Activated T-cell treated with anti-CD3 and anti-CD28 coated beads, Interleukin-2, amount 50 U/mL, for 4 hours (primary cell): ENCODE measurements around the gene MS4A1. TPM values are rescaled to one million over a fixed set of nuclear protein-coding genes. Genes with fewer than 3 reads are reported as not detected.
"Not testable (repeated sequence)": the region's sequence is repeated elsewhere in the genome, so short reads cannot be mapped to it uniquely, and the experiment has no call there.

ENCODE experiments used
- ATAC-seq, 2 donors: fragments of 200-7000 bp; cut with Tn5 transposase; one replicate each; pipeline ENCODE4 v1.10.0; 2021
- DNase-seq: peaks from one replicate; pipeline ENCODE4 v3.0.0-alpha.2; 2020
- H3K27me3 Mint-ChIP-seq: one replicate; pipeline ENCODE4 v1.8.0; 2021; ENCODE audit warnings: low read depth, mixed read lengths
- H3K36me3 Mint-ChIP-seq: one replicate; pipeline ENCODE4 v1.8.0; 2022; ENCODE audit warnings: mixed read lengths; ENCODE audit not compliant: insufficient read depth
- H3K4me1 Mint-ChIP-seq: one replicate; pipeline ENCODE4 v1.8.0; 2021; ENCODE audit warnings: low read depth, mixed read lengths
- H3K4me3 Mint-ChIP-seq: one replicate; pipeline ENCODE4 v1.8.0; 2021; ENCODE audit warnings: mild to moderate bottlenecking, moderate library complexity, mixed read lengths
- H3K9me3 Mint-ChIP-seq: one replicate; pipeline ENCODE4 v1.8.0; 2021; ENCODE audit warnings: mixed read lengths
- total RNA-seq, 3 donors: library from RNA; stranded (reverse); gene quantifications; one replicate each; pipeline ENCODE4 v1.2.1, GENCODE V29; 2021

Gene MS4A1
- total RNA-seq, 3 donors from 2014 or later = 0.94 to 5.5 (median 1.4) TPM

DNA sequence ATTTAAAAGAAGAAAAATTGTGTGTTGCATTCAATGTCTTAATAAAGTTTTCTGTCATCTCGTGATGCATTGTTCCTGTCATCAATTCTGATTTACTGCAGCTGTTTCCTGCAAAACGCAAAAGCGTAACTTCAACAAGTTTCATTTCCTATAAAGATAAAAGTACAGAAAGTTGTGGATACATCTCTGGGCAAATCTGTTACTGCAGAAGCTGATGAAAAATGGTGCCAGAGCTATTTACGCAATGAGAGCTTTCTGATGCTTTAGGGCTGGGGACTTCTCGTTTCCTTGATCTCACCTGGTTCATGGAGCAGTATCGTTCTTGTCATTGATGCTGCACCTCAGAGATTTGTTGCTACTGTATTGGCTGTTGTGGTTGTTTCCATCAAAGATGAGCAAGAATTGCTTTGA, 21.4 kb downstream of the MS4A1 start:
- H3K4me1 Mint-ChIP-seq = peaks cover 2% of the 10 kb centered on the region
- no peak overlapping the region for H3K4me3 Mint-ChIP-seq
- DNase-seq = no peak
- peaks cover 3% of the 10 kb centered on the region for H3K27me3 Mint-ChIP-seq
- peaks cover 3% of the 10 kb centered on the region for H3K36me3 Mint-ChIP-seq
- no peak for ATAC-seq
- H3K9me3 Mint-ChIP-seq = no peaks in the 10 kb centered on the region

- no peak for DNase-seq
Observed at GRCh38 chr11:60482361-60482760, 26.7 kb downstream of the MS4A1 start.

DNA sequence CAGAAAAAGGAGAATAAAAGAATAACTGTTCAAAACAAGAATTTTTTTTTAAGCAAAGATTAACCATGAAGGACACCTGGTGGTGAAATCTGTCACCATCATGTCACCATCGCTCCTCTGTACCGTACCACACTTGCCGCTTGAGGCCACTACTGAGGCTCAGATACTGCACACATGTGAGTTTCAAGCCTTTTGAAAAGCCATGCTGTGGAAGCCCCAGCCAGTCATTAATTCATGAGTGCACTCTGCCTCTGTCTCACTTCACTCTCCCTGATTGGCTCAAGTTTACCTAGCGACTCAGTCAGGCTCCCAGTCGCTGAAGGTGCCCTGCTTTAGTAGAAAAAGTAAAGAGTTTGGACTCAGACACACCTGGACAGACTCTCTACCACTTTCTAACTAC, 30.3 kb downstream of the MS4A1 start:
- DNase-seq = no peak
- no peak for ATAC-seq
- H3K9me3 Mint-ChIP-seq = no peaks in the 10 kb centered on the region
- H3K36me3 Mint-ChIP-seq = no peaks in the 10 kb centered on the region
- peaks cover 5% of the 10 kb centered on the region for H3K4me1 Mint-ChIP-seq
- H3K27me3 Mint-ChIP-seq = peaks cover 4% of the 10 kb centered on the region
- H3K4me3 Mint-ChIP-seq = no peak overlapping the region

More at GRCh38 chr11:60482361-60482760, 26.7 kb downstream of the MS4A1 start:
- Mint-ChIP-seq H3K9me3 (no peaks in the 10 kb centered on the region), H3K4me3 (no peak overlapping the region), H3K36me3 (no peaks in the 10 kb centered on the region), H3K27me3 (no peaks in the 10 kb centered on the region), H3K4me1 (peaks cover 5% of the 10 kb centered on the region)
- ATAC-seq = no peak

GRCh38 chr11:60492488-60493009, 36.9 kb downstream of the MS4A1 start, which contains the start of gene MS4A12:
TSS of gene MS4A12 (plus strand) at chr11:60492778. CDS start at chr11:60497319, 4,541 bp downstream.
- ATAC-seq (no peak), DNase-seq (no peak)
- Mint-ChIP-seq H3K36me3 (no peaks in the 10 kb centered on the region), H3K4me1 (no peaks in the 10 kb centered on the region), H3K27me3 (peaks cover 23% of the 10 kb centered on the region), H3K4me3 (no peak within 1 kb of the TSS), H3K9me3 (no peaks in the 10 kb centered on the region)

- ATAC-seq (no peak), DNase-seq (no peak)
- no peaks in the 10 kb centered on the region for H3K9me3 Mint-ChIP-seq
- H3K4me3 Mint-ChIP-seq = no peak overlapping the region
- no peaks in the 10 kb centered on the region for H3K4me1 Mint-ChIP-seq
- no peaks in the 10 kb centered on the region for H3K36me3 Mint-ChIP-seq
- H3K27me3 Mint-ChIP-seq = peaks cover 27% of the 10 kb centered on the region
Observed at GRCh38 chr11:60493454-60493853, 37.8 kb downstream of the MS4A1 start.

DNA sequence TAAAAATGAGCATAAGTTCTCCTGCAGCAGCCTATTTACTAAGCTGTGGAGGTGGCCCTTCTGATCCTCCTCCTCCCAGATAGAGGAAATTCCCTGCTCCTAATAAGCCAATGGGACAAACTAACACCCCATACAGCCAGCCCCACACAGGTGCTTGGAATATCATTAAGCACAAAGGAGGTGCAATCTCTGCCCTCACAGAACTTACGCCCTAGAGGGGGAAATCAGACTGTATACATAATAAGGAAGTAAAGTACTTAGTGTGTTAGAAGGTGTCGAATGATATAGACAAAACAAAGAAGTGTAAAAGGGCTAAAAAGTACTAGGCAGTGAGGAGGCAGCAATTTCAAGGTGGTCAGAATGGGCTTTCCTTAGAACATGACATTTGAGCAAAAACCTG, 42.8 kb downstream of the MS4A1 start:
- Mint-ChIP-seq H3K9me3 (no peaks in the 10 kb centered on the region), H3K36me3 (no peaks in the 10 kb centered on the region), H3K4me3 (no peak overlapping the region), H3K4me1 (peaks cover 3% of the 10 kb centered on the region), H3K27me3 (peaks cover 23% of the 10 kb centered on the region)
- ATAC-seq = no peak
- DNase-seq = no peak

- peaks cover 3% of the 10 kb centered on the region for H3K4me1 Mint-ChIP-seq
- ATAC-seq = peak in 1 of 2 donors; percentile 46
- DNase-seq = no peak
- H3K27me3 Mint-ChIP-seq = peaks cover 23% of the 10 kb centered on the region
- H3K36me3 Mint-ChIP-seq = no peaks in the 10 kb centered on the region
- no peaks in the 10 kb centered on the region for H3K9me3 Mint-ChIP-seq
- H3K4me3 Mint-ChIP-seq = no peak overlapping the region
Observed at GRCh38 chr11:60498853-60499252, 43.2 kb downstream of the MS4A1 start.

GRCh38 chr11:60500276-60500910, 44.7 kb downstream of the MS4A1 start:
- Mint-ChIP-seq H3K9me3 (no peaks in the 10 kb centered on the region), H3K4me1 (peaks cover 15% of the 10 kb centered on the region), H3K27me3 (peaks cover 20% of the 10 kb centered on the region), H3K4me3 (no peak overlapping the region), H3K36me3 (no peaks in the 10 kb centered on the region)
- no peak for DNase-seq
- ATAC-seq = no peak

DNA sequence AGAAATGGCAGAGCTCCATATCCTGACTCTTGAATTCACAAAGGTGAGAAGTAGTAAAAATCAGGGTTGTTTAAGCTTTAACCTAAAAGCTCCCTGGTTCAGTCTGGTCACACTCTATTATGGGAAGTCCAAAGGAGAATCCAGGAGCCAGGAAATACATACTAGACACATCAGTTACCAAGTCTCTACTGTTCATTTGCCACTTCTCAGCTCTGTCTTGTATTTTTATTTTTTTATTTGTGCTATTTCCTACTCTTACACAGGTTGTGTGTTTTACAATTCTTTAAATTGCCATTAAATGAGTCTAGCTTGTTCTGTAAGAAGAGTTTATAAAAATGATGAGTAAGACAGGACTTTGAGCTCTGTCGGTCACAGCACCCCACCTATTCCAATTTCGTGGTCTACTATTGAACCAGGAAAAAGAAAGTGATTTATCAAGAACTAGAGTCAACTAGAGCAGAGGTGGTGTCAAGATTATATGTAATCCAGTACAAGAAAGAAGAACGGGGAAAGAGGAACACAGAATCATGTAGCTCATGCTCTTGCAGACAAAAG, 46.7 kb downstream of the MS4A1 start:
- peaks cover 4% of the 10 kb centered on the region for H3K9me3 Mint-ChIP-seq
- H3K4me1 Mint-ChIP-seq = peaks cover 15% of the 10 kb centered on the region
- no peak overlapping the region for H3K4me3 Mint-ChIP-seq
- peaks cover 15% of the 10 kb centered on the region for H3K27me3 Mint-ChIP-seq
- no peaks in the 10 kb centered on the region for H3K36me3 Mint-ChIP-seq
- no peak for ATAC-seq
- DNase-seq = no peak

DNA sequence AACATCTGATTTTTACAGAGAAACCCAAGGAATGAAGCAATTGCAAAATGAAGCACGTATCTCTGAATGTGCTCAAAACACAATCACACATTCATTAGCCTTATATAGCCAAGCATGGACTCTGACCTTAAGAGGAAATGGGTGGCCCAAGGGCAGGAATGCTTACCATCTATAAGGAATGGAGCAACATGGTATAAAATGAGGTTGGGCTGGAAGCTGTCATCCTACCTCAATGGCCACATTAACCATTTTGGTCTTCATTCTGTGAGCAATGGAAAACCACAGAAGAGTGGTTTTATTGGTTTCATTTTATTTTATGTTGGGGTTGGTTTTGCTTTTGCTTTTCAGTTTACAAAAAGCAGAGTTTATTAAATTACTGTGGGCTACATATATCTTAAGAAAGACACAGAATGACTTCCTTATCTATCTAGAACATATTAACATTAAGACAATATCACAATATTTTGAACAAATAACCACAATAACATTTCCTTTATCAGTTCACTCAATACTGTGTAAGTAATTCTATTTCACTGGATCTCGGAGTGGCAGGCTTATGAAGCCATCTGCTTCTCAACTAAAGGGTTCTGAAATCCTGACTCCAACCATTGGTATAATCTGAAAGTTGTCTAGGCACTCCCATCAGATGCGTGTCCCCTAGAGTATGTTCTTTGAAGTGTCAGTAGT, 48.7 kb downstream of the MS4A1 start:
- peak; percentile 69 to 82 for ATAC-seq
- H3K4me1 Mint-ChIP-seq = peaks cover 13% of the 10 kb centered on the region
- H3K27me3 Mint-ChIP-seq = peaks cover 10% of the 10 kb centered on the region
- no peak overlapping the region for H3K4me3 Mint-ChIP-seq
- H3K36me3 Mint-ChIP-seq = no peaks in the 10 kb centered on the region
- peaks cover 4% of the 10 kb centered on the region for H3K9me3 Mint-ChIP-seq
- no peak for DNase-seq

- peaks cover 16% of the 10 kb centered on the region for H3K27me3 Mint-ChIP-seq
- ATAC-seq, DNase-seq, H3K36me3 Mint-ChIP-seq, H3K4me3 Mint-ChIP-seq, H3K4me1 Mint-ChIP-seq, H3K9me3 Mint-ChIP-seq: not testable (repeated sequence)
Observed at GRCh38 chr11:60509609-60510008, 54.0 kb downstream of the MS4A1 start.

GRCh38 chr11:60510209-60510608, 54.6 kb downstream of the MS4A1 start:
- H3K36me3 Mint-ChIP-seq, ATAC-seq, H3K4me3 Mint-ChIP-seq, H3K4me1 Mint-ChIP-seq, H3K9me3 Mint-ChIP-seq, DNase-seq: not testable (repeated sequence)
- peaks cover 18% of the 10 kb centered on the region for H3K27me3 Mint-ChIP-seq

GRCh38 chr11:60511393-60511792, 55.7 kb downstream of the MS4A1 start:
- Mint-ChIP-seq H3K9me3 (peaks cover 4% of the 10 kb centered on the region), H3K27me3 (peaks cover 26% of the 10 kb centered on the region), H3K4me1 (no peaks in the 10 kb centered on the region), H3K4me3 (no peak overlapping the region), H3K36me3 (no peaks in the 10 kb centered on the region)
- ATAC-seq (no peak), DNase-seq (no peak)

GRCh38 chr11:60512651-60513225, 57.1 kb downstream of the MS4A1 start:
- DNase-seq (no peak), ATAC-seq (no peak)
- peaks cover 21% of the 10 kb centered on the region for H3K27me3 Mint-ChIP-seq
- no peaks in the 10 kb centered on the region for H3K9me3 Mint-ChIP-seq
- H3K36me3 Mint-ChIP-seq = no peaks in the 10 kb centered on the region
- no peak overlapping the region for H3K4me3 Mint-ChIP-seq
- no peaks in the 10 kb centered on the region for H3K4me1 Mint-ChIP-seq
